COLO829 (cell line): Measurements from ENCODE around the gene LIMA1.

Experiments
- DNase-seq: peaks from one replicate; pipeline ENCODE4 v3.0.0; 2012; ENCODE audit warnings: low spot score

LIMA1 gene

DNA sequence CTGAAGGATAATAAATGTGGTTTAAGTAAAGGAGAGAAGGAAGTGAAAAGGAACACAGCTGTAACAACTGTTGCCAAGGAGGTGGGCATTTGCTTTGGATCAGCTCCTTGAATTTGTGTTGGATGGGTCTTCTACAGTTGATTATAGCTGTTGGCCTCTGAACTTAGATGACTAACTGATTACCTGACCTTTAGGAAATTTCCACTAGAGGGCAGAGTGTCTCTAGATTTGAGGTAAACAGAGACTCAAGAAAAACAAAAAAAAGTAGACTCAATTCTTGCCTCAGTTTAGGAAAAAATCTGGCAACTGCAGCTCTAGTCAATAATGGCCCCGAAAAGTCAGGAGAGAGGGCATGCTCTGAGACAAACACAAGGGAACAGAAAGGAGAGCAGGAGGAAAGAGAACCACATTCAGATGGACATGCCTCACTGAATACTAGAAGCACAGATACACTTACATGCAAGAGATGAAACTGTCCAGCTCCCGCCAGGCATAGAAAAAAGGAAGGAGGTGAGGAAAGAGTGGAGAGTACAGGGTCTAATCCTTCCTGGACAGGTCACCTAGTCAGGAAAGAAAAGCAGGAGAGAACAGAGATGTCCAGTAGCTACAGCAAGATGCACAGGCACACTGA is 150.7 kb downstream of the LIMA1 start:
- DNase-seq, result no peak

DNA sequence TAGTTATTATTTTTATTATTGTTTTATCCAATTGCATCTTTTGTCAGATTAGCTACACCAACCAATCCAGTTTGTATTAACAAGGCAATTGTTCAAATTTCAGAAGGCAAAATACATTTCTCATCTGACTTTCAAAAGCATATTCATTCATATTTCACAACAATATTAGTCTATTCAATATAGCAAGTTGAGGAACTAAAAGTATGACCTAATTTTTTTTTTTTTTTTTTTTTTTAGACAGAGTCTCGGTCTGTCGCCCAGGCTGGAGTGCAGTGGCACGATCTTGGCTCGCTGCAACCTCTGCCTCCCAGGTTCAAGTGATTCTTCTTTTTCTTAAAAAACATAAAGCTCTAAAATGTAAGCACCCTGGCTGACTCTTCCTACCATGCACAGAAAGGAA is 154.0 kb downstream of the LIMA1 start:
- no peak for DNase-seq

DNA sequence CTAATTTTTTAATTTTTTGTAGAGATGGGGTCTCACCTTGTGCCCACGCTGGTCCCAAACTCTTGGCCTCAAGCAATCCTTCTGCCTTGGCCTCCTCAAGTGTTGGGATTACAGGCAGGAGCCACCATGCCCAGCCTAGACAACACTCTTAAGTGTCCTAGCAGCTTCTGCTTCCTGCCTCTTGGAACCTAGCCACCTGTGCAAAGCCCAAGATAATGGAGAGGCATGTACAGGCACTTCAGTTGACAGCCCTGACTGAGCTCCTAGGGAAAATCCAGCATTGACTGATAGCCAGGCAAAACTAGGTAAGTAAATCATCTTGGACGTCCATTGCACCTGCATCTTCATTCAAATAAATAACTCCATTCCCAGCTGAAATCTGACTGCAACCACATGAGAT is 155.8 kb downstream of the LIMA1 start:
- no peak for DNase-seq
